SJCRH30 (cell line): ENCODE measurements around the gene ADCY5. TPM values are rescaled to one million over a fixed set of nuclear protein-coding genes. Genes with fewer than 3 reads are reported as not detected.

Source experiments
- DNase-seq, 2 experiments: peaks; one replicate each; pipeline ENCODE4 v3.0.0-alpha.2; 2015 to 2020
- H3K27ac ChIP-seq: fragments of 250-450 bp; sonication (Bioruptor Pico); 2 replicates; pipeline ENCODE4 v1.5.1; 2020; ENCODE audit warnings: mild to moderate bottlenecking, moderate library complexity
- H3K27me3 ChIP-seq: fragments of 250-450 bp; sonication (Bioruptor Pico); 2 replicates; pipeline ENCODE4 v1.5.1; 2020; ENCODE audit warnings: mild to moderate bottlenecking, moderate library complexity
- H3K36me3 ChIP-seq: fragments of 250-450 bp; sonication (Bioruptor Pico); 2 replicates; pipeline ENCODE4 v1.5.1; 2020; ENCODE audit warnings: mild to moderate bottlenecking, moderate library complexity
- H3K4me1 ChIP-seq: fragments of 250-450 bp; sonication (Bioruptor Pico); 2 replicates; pipeline ENCODE4 v1.5.1; 2020; ENCODE audit warnings: mild to moderate bottlenecking, moderate library complexity
- H3K4me3 ChIP-seq: fragments of 250-450 bp; sonication (Bioruptor Pico); 2 replicates; pipeline ENCODE4 v1.5.1; 2020; ENCODE audit warnings: mild to moderate bottlenecking, moderate library complexity
- H3K9me3 ChIP-seq: fragments of 250-450 bp; sonication (Bioruptor Pico); replicated peaks from 2 replicates; pipeline ENCODE4 v1.5.1; 2020; ENCODE audit warnings: mild to moderate bottlenecking, moderate library complexity
- total RNA-seq: library from RNA; depleted of rRNA; stranded (reverse); fragments of >200 nt; shearing (Covaris generic); gene quantifications from 2 replicates; pipeline ENCODE4 v1.2.3, GENCODE V29; 2014

Gene ADCY5
- total RNA-seq, 1 experiment from 2014 or later: 0.75 TPM

DNA sequence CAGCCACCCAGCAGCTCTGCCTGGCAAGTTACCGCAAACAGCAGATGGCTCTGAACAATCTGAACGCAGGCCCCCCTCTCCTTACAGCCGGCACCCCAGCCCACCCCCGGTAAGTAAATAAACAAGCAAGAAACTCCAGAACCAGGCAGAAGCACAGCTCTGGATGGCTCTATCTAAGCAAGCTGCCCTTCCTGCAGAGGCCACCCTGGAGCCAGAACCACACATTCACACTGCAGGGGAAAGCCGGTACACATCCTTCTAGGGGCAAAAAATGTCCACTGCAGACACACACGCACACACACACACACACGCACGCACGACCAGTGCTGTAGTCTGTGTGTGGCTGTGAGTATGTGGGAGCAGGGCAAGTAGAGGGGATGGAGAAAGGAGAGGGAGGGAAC is 63.9 kb downstream of the ADCY5 start:
- peaks cover 12% of the 10 kb centered on the region; the same call in 1 of the 2 replicates for H3K4me1 ChIP-seq
- no peaks in the 10 kb centered on the region for H3K36me3 ChIP-seq
- 0 out of 2 replicates have a peak, but pooled peaks cover 3% of the 10 kb centered on the region for H3K27me3 ChIP-seq
- H3K4me3 ChIP-seq: no peak overlapping the region
- no peak overlapping the region for H3K27ac ChIP-seq
- DNase-seq: peak; percentile 25 to 32
- no peaks in the 10 kb centered on the region for H3K9me3 ChIP-seq

DNA sequence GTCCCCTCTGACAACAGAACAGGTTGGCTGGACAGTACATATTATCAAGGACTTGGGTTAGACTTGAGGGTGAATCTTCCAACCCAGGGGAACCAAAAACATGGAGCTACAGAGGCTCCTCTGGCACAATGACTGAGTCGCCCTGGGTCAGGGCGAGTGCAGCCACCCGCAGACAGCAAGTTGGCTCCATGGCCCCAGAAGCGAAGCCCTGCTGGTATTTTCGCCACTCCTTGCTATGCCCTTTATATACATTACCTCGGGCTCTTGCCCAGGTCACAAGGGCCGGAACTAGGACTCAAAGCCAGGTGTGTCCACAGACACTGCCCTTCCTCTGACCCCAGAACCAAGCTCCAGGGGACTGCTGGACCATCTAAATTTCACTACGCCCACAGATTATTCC is 64.6 kb downstream of the ADCY5 start:
- no peak for DNase-seq
- H3K9me3 ChIP-seq: no peaks in the 10 kb centered on the region
- H3K4me3 ChIP-seq: no peak overlapping the region
- H3K27me3 ChIP-seq: 0 out of 2 replicates have a peak, but pooled peaks cover 3% of the 10 kb centered on the region
- no peaks in the 10 kb centered on the region for H3K36me3 ChIP-seq
- no peak overlapping the region for H3K27ac ChIP-seq
- peaks cover 12% of the 10 kb centered on the region; the same call in 1 of the 2 replicates for H3K4me1 ChIP-seq

DNA sequence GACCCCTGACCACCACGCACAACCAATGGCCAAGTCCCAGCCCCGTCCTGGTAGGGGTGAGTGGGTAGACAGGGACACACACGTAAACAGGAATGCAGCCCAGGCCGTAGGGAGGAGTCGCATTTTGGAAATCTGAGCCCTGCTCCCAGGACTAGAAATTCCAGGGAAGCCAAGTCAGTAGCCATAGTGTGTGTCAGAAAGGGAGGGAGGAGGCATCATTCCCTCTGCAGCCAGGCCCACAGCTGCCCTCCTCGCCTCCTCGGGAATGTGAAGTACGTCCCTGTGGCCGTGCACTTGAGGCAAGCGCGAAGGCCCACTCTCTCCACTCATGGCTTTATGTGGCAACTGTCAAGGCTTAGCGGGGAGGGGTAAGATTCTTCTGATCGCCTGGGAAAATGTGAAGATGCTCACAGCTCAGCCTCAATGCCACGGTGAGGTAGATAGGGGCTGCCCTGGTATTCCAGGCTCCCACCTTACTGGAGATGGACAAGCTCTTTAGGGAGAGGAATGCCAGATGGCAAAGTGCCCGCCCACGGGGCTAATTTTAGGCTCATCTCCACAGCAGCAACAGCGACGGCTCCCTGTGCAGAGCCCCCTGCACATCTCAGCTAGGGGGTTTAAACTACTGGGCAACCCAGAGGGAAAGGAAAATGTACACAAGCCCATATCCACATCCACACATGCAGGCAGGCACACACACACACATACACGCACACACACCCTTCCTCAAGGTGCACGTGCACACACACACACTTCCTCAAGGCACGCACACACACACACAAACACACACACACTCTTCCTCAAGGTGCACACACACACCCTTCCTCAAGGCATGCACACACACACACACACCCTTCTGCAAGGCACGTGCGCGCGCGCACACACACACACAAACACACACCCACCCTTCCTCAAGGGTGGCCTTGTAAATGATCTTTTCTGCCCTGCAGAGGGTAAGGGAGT is 65.5 kb downstream of the ADCY5 start:
- no peak overlapping the region for H3K27ac ChIP-seq
- DNase-seq: peak; percentile 58 to 65
- no peak overlapping the region for H3K4me3 ChIP-seq
- H3K36me3 ChIP-seq: no peaks in the 10 kb centered on the region
- H3K4me1 ChIP-seq: peaks cover 12% of the 10 kb centered on the region; the same call in 1 of the 2 replicates
- no peaks in the 10 kb centered on the region for H3K9me3 ChIP-seq
- H3K27me3 ChIP-seq: 0 out of 2 replicates have a peak, but pooled peaks cover 3% of the 10 kb centered on the region

DNA sequence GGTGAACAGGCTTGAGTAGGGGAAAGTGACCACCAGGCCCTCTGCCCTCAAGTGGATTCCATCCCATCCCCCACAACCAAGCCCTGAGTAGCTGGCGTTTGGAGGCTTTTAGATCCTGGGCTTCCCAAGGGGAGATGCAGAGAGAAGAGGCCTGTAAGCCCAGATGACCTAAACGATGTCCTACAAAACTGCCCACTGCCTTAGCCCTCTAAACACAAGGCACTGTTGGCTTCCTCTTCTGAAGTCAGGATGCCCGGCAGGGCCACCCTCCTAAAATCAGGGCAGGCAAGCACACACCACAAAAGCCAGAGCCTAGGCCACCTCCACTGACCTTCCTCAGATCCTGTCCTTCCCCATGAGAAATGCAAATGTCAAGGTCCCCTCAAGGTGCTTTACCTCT is 68.6 kb downstream of the ADCY5 start:
- no peaks in the 10 kb centered on the region for H3K36me3 ChIP-seq
- DNase-seq: no peak
- no peak overlapping the region for H3K4me3 ChIP-seq
- no peaks in the 10 kb centered on the region for H3K27me3 ChIP-seq
- peaks cover 12% of the 10 kb centered on the region; the same call in 1 of the 2 replicates for H3K4me1 ChIP-seq
- H3K27ac ChIP-seq: no peak overlapping the region
- no peaks in the 10 kb centered on the region for H3K9me3 ChIP-seq

DNA sequence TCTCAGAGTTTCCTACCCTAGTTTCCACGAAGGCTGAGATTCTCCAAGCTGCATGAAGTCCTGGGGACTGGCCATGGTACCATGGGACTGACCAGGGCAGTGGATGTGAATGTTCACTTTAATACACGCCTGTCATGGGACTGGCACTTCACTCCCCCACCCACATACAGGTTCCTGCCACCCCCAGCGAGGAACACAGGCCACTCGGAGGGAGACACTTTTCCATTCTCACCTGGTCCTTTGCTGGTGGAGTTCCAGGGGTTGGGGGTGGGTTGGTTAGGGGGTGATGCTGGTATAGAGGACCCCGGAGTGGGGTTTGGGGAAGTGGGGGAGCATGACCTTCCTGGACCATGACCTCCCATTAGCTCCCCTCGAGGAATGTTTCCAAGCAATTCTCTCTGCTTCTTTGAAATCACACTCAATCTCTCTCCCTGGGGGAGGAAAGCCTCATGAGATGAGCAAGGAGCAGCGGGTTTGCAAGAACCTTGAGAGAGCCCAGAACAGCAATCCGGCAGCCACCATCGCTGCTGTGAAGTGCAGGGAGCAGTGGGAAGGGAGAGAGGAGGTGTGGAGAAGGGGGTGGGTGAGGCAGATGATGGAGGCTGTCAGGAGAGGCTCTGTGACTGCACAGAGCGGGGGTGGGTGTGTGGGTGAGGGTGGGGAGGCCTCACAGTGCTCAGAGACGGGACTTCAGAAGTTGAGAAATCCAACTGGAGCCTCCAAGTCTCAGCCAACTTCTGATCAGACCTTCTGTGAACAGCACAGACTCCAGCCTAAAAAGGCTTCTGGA is 69.7 kb downstream of the ADCY5 start:
- Histone ChIP-seq H3K27ac (no peak overlapping the region), H3K36me3 (no peaks in the 10 kb centered on the region), H3K27me3 (no peaks in the 10 kb centered on the region), H3K9me3 (no peaks in the 10 kb centered on the region), H3K4me3 (no peak overlapping the region), H3K4me1 (peaks cover 12% of the 10 kb centered on the region; the same call in 1 of the 2 replicates)
- no peak for DNase-seq

DNA sequence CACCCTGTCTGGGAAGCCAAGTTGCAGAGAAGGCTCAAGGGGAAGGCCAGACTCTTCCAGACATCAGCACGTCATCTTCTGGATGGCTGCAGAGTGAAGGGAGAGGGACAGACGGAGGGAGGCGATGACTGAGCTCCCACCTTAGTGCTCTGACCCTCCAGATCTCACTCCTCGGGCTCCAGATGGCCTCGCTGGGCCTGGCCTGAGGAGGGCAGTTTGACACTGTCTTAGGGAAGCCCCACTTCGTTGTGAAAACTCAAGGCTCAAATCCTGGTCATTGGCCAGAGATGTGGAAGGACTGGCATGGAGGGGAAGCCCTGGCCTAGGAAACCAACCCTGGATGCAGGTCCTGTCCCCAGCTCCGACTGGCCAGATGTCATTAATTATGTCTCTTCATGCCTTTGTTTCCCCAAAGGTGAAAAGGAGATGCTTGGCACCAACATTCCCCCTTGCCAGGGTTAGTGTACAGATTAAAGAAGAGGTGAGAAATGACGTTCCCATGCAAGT is 70.4 kb downstream of the ADCY5 start:
- H3K27ac ChIP-seq: no peak overlapping the region
- no peaks in the 10 kb centered on the region for H3K36me3 ChIP-seq
- no peaks in the 10 kb centered on the region for H3K27me3 ChIP-seq
- peaks cover 6% of the 10 kb centered on the region; the same call in 1 of the 2 replicates for H3K4me1 ChIP-seq
- H3K4me3 ChIP-seq: no peak overlapping the region
- no peak for DNase-seq
- no peaks in the 10 kb centered on the region for H3K9me3 ChIP-seq

DNA sequence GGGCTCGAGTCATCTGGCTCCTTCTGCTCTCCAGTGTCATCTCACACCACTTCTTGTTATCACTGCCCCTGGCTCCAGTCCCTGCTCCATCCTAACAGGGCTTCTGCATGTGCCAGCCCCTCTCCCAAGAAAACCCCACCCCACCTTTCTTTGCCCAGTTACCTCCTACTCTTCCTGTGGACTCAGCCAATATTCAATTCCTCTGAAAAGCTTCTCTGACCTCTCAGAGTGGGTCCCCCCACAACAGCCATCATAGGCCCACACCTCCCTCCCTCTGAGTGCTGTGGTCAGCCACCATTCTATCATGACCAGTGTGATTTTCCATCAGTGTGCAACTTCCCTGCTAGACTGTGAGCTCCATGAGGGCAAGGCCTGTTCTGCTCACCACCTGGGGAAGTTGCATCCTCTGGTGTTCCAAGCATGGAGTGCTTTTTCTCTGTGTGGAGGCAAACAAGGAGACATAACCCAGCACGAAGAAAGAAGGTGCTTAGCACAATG is 71.6 kb downstream of the ADCY5 start:
- Histone ChIP-seq H3K36me3 (no peaks in the 10 kb centered on the region), H3K27me3 (no peaks in the 10 kb centered on the region), H3K9me3 (no peaks in the 10 kb centered on the region), H3K27ac (no peak overlapping the region), H3K4me1 (no peaks in the 10 kb centered on the region), H3K4me3 (no peak overlapping the region)
- no peak for DNase-seq

DNA sequence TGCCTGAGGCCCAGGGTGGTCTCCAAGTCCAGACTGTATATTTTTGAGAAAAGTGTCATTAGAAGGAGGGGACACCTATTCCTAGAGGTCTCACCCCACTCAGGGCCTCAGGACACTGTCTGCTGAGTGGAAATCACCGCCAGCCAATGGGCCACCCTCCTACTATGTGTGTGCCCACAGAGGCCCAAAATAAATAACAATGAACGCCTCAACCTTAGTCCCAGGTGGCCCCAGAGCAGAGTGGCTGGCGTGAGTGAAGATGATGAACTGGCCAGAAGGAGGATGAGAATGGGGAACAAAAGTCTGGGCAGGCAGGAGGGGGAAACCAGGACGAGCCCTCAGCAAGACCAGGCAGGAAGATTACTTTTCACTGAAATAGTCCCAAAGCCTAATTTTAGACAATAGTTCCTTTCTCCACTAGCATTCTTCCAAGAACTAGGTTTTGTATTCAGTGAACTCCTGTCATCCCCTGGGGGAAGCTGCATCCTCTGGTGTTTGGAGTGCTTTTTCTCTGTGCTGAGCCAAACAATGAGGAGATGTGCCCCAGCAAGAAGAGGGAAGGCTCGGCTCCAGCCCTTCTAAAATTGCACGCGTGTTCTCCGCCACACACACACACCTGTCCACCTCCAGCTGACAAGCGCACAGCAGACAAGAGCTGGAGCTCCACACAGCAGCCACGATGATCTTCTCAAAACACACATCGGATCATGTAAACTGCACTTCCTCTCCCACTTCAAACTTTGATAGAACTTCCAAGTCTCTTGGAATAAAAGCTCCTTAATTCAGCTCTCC is 72.2 kb downstream of the ADCY5 start:
- H3K36me3 ChIP-seq: no peaks in the 10 kb centered on the region
- no peaks in the 10 kb centered on the region for H3K27me3 ChIP-seq
- no peak overlapping the region for H3K4me3 ChIP-seq
- no peak for DNase-seq
- no peak overlapping the region for H3K27ac ChIP-seq
- H3K9me3 ChIP-seq: no peaks in the 10 kb centered on the region
- no peaks in the 10 kb centered on the region for H3K4me1 ChIP-seq

DNA sequence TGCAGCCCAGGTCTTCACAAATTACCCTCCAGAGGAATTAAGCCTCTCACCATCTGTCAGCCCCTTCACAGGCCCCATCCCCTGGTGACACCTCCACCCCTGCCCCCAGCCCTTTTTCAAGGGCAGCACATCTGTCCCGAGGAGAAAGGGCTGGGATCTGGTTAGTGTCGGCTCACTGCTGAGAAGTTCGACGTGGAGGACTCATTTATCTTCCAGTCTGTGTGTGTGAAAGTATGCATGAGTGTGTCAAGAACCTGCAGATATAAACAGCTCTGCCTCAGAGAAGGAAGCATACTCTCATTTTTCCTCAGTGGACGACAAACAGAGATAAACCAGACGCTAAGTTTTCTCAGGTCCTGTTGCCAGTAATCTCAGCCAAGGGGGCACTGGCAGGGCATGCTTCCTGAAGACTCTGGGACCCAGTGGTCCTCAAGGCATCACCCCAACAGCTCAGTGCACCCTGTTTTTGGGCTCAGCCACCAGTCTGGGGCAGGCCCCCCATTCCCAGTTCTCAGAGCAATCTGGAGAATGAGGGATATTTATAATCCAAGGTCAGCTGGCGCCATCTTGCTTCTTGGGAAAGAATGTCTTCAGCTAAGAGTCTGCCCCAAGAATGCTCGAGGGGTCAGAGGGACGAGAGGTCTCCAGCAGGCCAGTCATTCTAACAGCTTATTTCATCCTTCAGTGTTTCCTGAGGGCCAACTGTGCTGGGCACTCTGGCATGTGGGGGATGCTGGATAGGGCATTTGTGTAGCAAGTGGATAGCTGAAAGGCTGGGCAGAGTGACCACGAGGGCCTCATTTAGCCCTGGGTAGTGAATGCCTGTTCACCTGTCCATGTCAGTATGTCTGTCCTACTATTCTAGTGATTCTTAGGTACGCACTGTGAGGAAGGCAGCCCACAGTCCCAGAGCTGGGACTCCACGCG is 73.6 kb downstream of the ADCY5 start:
- Histone ChIP-seq H3K27me3 (no peaks in the 10 kb centered on the region), H3K36me3 (no peaks in the 10 kb centered on the region), H3K4me1 (no peaks in the 10 kb centered on the region), H3K4me3 (no peak overlapping the region), H3K9me3 (no peaks in the 10 kb centered on the region), H3K27ac (no peak overlapping the region)
- no peak for DNase-seq

DNA sequence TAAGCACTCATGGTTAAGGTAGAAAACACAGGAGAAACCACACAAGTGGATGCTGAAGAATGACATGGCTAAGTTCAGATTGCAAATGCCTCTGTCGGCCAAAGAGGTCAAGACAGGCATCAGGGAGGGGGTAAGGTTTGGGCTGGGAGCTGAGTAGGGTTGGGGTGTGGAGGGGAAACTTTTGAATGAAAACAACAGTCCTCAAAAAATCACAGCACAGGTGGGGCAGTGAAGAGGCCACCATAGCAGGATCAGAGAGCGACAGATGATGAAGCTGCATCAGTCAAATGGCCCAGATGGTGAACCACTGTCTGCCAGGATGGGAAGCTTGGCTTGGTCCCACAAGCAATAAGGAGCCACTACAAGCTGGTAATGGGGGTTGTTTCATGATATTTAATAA is 74.9 kb downstream of the ADCY5 start:
- Histone ChIP-seq H3K4me3 (no peak overlapping the region), H3K27me3 (no peaks in the 10 kb centered on the region), H3K4me1 (no peaks in the 10 kb centered on the region), H3K27ac (no peak overlapping the region), H3K36me3 (no peaks in the 10 kb centered on the region), H3K9me3 (no peaks in the 10 kb centered on the region)
- DNase-seq: no peak

DNA sequence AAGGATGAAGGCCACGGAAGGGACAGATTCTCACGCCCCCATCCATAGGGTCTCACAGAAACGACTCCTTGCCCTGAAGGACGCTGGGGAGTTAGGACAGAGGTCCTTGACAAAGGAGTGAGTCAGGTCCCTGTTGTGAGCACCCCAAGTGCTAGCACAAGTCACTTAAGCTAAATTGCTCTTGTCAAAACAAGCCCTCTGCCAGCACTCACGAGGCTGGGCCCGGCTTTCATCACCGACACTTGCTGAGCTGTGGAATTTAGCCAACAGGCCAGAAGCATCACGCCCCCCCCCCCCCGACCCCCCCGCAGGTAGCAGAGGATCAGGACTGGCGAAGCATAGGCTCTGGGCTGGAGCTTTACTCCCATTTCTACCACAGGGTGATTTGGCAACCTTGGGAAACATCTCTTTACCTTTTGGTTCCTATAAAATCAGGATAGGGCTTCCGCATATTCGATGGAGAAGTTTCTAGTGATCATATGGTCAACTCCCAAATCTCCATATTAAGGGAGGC is 75.4 kb downstream of the ADCY5 start:
- DNase-seq: no peak
- Histone ChIP-seq H3K4me1 (no peaks in the 10 kb centered on the region), H3K27ac (no peak overlapping the region), H3K27me3 (no peaks in the 10 kb centered on the region), H3K36me3 (no peaks in the 10 kb centered on the region), H3K9me3 (no peaks in the 10 kb centered on the region), H3K4me3 (no peak overlapping the region)

DNA sequence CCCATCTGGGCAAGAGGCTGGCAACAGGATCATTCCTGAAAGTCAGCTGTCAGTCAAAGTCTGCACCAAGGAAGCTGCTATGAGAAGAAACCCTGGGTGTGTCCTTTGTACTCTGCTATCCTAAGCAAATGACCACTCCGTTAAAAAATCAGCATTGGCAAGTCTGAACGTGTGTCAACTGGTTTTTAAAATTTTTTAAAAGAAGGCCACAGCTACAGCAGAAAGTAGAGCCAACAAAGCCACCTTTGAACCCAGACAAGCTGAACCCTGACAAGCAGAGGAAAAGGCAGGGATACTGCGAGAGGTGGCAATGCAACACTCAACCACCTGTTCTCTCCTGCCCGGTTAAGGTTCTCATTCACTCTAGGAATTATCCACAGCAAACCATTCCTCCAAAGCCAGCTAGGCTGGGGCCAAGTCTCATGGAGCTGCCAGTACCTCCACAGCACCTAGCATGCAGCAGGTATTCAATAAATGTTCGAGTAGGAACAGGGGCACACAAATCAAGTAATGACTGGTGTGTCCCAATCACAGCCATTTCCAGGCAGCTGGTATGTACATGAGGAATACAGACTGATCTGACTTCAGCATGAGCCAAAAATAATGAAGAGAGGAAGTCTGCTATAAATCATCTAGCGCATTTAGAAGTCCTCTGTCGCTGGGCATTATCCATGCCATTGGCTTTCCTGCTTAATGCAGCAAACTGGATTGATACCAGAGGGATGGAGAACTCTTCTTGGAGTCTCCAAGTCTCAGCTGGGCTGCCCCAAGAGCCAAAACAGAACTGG is 76.0 kb downstream of the ADCY5 start:
- Histone ChIP-seq H3K9me3 (no peaks in the 10 kb centered on the region), H3K4me3 (no peak overlapping the region), H3K27ac (no peak overlapping the region), H3K4me1 (no peaks in the 10 kb centered on the region), H3K36me3 (no peaks in the 10 kb centered on the region), H3K27me3 (no peaks in the 10 kb centered on the region)
- no peak for DNase-seq
